ENCODE data around the gene PSMC5.

DNA sequence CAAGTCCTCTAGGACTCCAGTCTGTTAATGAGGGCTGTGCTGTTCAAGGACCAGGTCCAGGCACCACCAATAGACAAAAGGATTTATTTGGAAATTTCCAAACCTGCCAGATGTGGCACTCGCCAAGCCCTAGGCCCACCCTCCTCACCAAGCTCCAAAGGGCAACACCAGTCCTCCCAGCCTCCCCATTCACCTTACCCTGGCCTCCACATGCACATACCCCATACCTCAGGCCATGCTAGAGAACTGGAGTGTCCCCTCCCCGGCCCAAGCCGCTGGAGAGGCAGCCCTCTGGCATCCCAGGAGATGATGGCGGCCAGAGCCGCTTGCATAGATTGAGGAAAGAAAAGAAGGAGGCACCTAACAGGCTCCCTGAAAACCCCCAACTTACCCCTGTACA lies 4.8 kb downstream of the PSMC5 start:
- TF ChIP-seq, protein P1, sequence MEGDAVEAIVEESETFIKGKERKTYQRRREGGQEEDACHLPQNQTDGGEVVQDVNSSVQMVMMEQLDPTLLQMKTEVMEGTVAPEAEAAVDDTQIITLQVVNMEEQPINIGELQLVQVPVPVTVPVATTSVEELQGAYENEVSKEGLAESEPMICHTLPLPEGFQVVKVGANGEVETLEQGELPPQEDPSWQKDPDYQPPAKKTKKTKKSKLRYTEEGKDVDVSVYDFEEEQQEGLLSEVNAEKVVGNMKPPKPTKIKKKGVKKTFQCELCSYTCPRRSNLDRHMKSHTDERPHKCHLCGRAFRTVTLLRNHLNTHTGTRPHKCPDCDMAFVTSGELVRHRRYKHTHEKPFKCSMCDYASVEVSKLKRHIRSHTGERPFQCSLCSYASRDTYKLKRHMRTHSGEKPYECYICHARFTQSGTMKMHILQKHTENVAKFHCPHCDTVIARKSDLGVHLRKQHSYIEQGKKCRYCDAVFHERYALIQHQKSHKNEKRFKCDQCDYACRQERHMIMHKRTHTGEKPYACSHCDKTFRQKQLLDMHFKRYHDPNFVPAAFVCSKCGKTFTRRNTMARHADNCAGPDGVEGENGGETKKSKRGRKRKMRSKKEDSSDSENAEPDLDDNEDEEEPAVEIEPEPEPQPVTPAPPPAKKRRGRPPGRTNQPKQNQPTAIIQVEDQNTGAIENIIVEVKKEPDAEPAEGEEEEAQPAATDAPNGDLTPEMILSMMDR (IDR thresholded peaks at IDR 0.05; ENCODE audit: poor library complexity, severe bottlenecking): no peak
- TF ChIP-seq EZH2 (IDR thresholded peaks at IDR 0.05; ENCODE audit: borderline replicate concordance, insufficient read depth, low read length, poor library complexity, severe bottlenecking) (no peak), SMC3 (conservative IDR thresholded peaks at IDR 0.05; ENCODE audit: poor library complexity) (no peak), EP300 (conservative IDR thresholded peaks at IDR 0.05; ENCODE audit: poor library complexity, severe bottlenecking) (no peak)
- TF ChIP-seq, protein P2, sequence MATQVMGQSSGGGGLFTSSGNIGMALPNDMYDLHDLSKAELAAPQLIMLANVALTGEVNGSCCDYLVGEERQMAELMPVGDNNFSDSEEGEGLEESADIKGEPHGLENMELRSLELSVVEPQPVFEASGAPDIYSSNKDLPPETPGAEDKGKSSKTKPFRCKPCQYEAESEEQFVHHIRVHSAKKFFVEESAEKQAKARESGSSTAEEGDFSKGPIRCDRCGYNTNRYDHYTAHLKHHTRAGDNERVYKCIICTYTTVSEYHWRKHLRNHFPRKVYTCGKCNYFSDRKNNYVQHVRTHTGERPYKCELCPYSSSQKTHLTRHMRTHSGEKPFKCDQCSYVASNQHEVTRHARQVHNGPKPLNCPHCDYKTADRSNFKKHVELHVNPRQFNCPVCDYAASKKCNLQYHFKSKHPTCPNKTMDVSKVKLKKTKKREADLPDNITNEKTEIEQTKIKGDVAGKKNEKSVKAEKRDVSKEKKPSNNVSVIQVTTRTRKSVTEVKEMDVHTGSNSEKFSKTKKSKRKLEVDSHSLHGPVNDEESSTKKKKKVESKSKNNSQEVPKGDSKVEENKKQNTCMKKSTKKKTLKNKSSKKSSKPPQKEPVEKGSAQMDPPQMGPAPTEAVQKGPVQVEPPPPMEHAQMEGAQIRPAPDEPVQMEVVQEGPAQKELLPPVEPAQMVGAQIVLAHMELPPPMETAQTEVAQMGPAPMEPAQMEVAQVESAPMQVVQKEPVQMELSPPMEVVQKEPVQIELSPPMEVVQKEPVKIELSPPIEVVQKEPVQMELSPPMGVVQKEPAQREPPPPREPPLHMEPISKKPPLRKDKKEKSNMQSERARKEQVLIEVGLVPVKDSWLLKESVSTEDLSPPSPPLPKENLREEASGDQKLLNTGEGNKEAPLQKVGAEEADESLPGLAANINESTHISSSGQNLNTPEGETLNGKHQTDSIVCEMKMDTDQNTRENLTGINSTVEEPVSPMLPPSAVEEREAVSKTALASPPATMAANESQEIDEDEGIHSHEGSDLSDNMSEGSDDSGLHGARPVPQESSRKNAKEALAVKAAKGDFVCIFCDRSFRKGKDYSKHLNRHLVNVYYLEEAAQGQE (IDR thresholded peaks at IDR 0.05; ENCODE audit: borderline replicate concordance): no peak
